Retina (tissue), 1 donor: ENCODE measurements around the gene TRMT1.

ENCODE experiments used
- DNase-seq: peaks from one replicate; pipeline ENCODE4 v3.0.0-alpha.2; 2016

Gene TRMT1

GRCh38 chr19:13122980-13123957 is 6.7 kb upstream of the TRMT1 start:
- DNase-seq = no peak

GRCh38 chr19:13122275-13122878 is 5.8 kb upstream of the TRMT1 start:
- no peak for DNase-seq

GRCh38 chr19:13121551-13122274 is 5.2 kb upstream of the TRMT1 start:
- DNase-seq = no peak

DNA sequence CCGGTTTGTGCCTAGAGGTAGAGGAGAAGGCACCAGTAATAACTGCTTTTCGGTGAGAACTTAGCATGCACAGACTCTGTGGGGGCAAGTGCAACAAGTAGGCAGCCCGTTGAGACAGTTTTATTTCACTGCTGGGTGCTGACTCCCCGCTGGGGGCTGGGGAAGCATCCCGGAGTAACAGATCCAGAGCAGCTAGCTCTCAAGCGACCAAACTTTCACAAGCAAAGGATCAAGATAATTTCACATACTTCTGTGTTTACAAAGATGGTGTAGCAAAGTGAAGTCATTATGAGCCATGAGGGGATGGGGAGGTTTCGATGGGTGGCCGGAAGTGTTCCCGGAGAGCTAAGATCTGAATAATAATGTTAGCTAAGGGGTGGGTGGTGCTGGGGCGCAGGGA is 4.3 kb upstream of the TRMT1 start:
- no peak for DNase-seq

- DNase-seq = no peak
Observed at GRCh38 chr19:13120031-13120430, 3.5 kb upstream of the TRMT1 start.

- no peak for DNase-seq
Observed at GRCh38 chr19:13119627-13120026, 3.1 kb upstream of the TRMT1 start.

- no peak for DNase-seq
Observed at GRCh38 chr19:13118424-13119193, 2.1 kb upstream of the TRMT1 start.

- peak; percentile 86 for DNase-seq
Observed at GRCh38 chr19:13117772-13118423, 1.4 kb upstream of the TRMT1 start, which contains the start of gene NACC1. Gene NACC1 (plus strand): TSS chr19:13118264. CDS start chr19:13135208, 16,944 bp downstream.

DNA sequence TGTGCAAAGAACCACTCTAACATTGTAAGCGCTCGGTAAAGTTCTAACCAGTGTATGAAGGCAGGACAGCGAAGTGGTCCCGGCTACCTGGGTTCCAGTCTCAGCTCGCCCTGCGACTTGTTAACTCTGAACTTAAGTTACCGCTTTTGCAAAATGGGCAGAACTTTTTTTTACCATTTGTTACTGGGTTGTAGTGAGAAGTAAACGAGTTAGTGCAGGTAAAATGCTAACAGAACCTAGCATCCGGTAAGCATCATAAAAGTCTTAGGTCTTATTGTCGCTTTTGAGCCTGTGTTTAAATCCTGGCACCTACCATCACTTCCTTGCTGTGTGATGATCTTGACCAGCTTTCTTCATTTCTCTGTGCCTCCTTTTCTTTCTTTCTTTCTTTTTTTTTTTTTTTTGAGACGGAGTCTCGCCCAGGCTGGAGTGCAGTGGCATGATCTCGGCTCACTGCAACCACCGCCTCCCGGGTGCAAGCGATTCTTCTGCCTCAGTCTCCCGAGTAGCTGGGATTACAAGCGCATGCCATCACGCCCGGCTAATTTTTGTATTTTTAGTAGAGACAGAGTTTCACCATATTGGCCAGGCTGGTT is 734 bp upstream of the TRMT1 start:
- DNase-seq = no peak

GRCh38 chr19:13115936-13116281 is 631 bp downstream of the TRMT1 start:
- no peak for DNase-seq

DNA sequence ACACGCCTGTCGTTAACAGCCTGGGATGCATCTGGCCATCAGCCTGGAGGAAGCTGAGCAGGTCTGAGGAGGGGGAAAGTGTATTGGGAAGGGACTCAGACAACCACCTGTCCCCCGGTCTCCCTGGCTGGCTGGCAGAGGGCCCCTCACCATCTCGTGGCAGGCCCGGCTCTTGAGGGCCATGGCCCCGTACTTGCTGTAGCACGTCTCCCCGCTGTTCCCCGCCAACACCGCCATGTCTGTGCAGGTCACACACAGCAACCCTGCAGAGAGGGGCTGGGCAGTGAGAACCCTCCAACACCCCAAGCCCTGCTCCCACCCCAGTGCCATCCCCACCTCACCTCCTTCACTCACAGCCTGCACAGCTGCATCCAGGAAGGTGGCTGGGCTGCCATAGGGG is 4.0 kb downstream of the TRMT1 start:
- no peak for DNase-seq

DNA sequence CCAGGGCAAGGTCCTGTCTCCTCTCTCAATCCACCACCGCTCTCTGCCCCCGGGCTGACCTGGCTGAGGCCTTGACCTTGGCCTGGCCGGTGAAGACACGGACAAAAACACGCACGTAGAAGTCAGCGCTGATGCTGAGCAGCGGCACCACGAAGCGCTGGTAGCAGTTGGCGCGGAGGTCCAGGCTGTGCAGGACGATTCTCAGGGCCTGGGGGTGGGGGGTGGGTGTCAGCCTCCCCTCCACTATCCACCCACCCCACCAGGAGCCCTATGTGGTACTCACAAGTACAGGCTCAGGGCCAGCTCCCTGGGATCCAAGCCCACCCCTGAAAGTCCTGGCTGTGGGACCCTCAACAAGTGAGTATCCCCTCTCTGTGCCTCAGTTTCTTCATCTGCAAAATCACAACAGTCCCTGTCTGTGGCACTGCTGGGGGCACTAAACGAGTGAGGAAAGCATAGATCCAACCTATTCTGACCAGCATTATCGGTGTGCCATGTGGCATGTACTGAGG is 6.4 kb downstream of the TRMT1 start:
- DNase-seq = no peak

- no peak for DNase-seq
Observed at GRCh38 chr19:13109361-13110098, 7.0 kb downstream of the TRMT1 start.

- no peak for DNase-seq
Observed at GRCh38 chr19:13104848-13105711, 11.5 kb downstream of the TRMT1 start.

GRCh38 chr19:13104360-13104847 is 12.1 kb downstream of the TRMT1 start:
- DNase-seq = peak; percentile 51

- DNase-seq = no peak
Observed at GRCh38 chr19:13103581-13104359, 12.8 kb downstream of the TRMT1 start.

DNA sequence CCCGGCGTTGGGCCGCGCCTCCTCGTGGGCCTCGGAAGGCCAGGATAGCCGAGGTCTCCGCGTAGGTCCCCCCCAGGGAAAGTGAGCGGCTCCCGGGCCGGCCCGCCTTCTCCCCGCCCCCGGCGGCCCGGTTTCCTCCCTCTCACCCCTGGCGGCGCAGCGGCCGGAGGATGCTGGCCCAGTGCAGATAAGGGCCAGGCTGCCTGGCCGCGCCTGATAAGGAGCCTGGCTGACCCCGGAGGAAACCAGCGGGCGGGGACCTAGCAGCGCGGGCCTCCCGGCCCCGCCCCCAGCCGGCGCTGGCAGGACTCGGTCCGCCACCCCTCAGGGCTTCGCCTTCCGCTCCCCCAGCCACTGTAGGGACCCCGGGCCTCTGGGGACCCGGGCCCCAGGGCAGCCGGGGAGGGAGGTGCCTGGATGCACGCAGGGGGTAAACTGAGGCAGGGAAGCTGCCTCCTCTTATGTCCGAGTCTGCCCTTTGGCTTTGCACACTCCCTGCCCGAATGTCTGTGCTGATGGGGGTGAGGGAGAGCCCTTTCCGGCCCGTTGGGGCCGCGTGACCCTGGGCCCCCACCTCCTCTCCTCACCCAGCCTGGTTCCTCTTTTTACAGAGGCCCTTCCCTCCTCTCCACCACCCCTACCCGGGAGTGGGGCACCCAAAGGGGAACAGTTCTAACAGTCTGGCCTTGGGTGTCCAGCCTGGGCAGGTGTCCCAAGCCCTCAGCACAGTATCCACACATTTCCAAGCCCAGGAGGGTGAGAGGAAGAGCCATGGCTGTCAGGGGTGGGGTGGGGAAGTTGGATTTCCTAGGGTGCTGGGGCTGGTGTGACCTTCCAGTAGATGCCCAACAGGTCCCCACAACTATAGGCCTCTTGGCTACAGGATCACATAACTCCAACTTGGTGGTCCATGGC is 13.6 kb downstream of the TRMT1 start, which contains the start of gene LYL1:
Gene LYL1, minus strand, starts transcription at position 193 of the 915 bp plus-strand sequence. CDS start 1,687 bp downstream, outside the sequence.
- no peak for DNase-seq

- DNase-seq = no peak
Observed at GRCh38 chr19:13102416-13102665, 14.2 kb downstream of the TRMT1 start.
